ENCODE results near the gene OTUB1.

The OTUB1 gene

DNA sequence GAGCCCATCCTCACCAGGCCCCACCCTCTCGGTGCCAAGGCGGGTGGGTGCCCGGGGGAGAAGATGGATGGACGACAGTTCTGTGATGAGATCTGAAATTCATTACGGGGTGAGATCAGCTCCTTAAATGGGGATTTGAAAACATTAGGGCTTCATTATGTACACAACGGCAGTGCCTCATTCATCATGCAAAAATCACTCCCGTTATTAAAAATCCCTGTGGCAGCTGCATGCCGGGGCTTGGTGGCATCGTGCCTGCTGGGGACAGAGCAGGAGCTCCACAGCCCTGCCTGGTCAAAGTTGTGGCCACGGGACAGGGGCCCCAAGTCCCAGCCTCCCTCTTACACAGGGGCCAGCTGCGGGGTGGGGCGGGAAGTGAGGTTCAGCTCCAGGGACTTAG is 20.2 kb downstream of the OTUB1 start:
- no peak for DNase-seq (ENCODE audit: low read depth)
- H3K4me3 ChIP-seq (ENCODE audit: low read depth, low read length): no peak overlapping the region
- TF ChIP-seq, protein P1, sequence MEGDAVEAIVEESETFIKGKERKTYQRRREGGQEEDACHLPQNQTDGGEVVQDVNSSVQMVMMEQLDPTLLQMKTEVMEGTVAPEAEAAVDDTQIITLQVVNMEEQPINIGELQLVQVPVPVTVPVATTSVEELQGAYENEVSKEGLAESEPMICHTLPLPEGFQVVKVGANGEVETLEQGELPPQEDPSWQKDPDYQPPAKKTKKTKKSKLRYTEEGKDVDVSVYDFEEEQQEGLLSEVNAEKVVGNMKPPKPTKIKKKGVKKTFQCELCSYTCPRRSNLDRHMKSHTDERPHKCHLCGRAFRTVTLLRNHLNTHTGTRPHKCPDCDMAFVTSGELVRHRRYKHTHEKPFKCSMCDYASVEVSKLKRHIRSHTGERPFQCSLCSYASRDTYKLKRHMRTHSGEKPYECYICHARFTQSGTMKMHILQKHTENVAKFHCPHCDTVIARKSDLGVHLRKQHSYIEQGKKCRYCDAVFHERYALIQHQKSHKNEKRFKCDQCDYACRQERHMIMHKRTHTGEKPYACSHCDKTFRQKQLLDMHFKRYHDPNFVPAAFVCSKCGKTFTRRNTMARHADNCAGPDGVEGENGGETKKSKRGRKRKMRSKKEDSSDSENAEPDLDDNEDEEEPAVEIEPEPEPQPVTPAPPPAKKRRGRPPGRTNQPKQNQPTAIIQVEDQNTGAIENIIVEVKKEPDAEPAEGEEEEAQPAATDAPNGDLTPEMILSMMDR (IDR thresholded peaks at IDR 0.05; ENCODE audit: insufficient read depth, low read depth, low read length, missing control alignments): no peak

DNA sequence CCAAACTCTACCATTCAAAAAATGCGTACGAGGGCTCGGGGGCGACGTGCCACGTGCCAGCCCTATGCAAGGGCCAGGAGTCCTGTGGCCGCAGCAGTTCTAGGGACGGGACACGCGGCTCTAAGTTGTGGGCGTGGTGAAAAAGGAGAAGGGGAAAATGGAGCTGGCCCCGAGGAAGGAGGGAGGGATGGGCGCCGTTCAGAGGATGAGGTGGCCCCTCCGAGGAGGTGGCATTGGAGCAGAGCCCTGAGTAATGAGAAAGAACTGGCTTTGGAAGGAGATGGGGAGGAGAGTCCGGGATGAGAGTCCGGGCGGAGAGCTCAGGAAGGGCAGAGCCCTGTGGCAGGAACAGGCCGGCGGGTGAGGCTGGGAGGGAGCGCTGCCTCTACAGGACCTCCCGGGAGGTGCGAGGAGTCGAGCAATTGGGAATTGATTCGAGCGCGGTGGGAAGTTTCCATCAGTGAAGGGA is 21.0 kb downstream of the OTUB1 start:
- TF ChIP-seq, protein P1 (IDR thresholded peaks at IDR 0.05; ENCODE audit: insufficient read depth, low read depth, low read length, missing control alignments): no peak
- H3K4me3 ChIP-seq (ENCODE audit: low read depth, low read length): no peak overlapping the region
- no peak for DNase-seq (ENCODE audit: low read depth)

DNA sequence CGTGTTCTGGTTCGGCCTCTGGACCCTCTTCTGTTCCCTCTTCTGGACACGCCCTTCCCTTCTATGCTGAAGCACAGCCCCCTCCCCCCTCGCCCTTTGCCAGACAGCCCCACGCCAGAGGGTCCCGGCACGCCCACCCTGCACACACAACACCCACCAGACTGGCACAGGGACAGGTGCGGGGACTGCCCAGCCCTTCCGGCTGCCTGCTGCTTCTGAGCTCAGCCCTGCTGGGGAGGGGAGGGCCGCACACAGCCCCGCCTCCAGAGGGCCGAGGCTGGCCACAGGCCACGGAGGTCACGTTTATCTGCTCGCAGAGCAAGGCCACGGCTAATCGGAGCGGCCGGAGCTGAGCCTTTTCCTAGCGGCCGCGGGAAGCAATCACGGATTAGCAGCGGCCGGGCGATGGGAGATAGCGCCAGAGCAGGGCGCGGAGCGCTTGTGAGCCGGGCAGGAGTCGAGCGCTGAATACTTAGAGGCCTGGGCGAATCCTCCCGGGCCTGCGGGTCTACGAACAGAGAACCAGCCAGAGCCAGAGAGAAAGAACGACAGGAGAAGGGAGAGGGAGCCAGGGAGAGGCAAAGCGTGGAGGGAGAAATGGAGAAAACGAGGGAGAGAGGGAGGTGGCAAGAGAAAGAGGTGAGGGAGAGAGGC is 21.5 kb downstream of the OTUB1 start:
- TF ChIP-seq, protein P1 (IDR thresholded peaks at IDR 0.05; ENCODE audit: insufficient read depth, low read depth, low read length, missing control alignments): no peak
- DNase-seq (ENCODE audit: low read depth): no peak
- no peak overlapping the region for H3K4me3 ChIP-seq (ENCODE audit: low read depth, low read length)

DNA sequence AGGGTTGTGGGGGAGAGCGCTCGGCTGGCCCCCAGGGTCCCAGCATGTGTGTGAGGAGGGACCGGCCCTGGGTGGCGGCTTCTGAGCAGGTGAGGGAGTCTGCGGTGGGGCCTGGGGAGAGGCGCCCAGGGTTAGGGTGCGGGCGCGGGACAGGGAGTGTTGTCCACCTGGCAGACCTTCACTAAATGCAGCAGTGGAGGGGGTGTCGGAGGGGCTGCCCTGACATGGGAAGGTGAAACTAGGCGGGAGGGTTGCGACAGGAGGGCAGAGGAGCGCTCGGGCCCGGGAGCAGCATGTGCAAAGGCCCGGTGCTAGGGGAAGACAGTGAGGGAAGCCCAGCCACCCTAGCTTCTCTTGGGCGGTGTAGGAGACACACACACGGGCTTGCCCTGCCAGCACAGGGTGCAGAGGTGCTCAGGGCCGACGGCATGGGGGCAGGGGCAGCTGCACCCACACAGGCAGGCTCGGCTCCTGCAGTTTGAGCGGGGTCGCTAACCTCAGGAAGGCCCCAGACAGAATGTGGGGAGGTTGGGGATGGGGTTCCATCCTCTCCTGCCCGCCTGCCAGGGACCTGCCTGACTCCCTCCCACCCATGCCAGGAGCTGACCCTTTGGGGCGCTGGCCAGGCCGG is 22.2 kb downstream of the OTUB1 start:
- TF ChIP-seq, protein P1 (IDR thresholded peaks at IDR 0.05; ENCODE audit: insufficient read depth, low read depth, low read length, missing control alignments): no peak

DNA sequence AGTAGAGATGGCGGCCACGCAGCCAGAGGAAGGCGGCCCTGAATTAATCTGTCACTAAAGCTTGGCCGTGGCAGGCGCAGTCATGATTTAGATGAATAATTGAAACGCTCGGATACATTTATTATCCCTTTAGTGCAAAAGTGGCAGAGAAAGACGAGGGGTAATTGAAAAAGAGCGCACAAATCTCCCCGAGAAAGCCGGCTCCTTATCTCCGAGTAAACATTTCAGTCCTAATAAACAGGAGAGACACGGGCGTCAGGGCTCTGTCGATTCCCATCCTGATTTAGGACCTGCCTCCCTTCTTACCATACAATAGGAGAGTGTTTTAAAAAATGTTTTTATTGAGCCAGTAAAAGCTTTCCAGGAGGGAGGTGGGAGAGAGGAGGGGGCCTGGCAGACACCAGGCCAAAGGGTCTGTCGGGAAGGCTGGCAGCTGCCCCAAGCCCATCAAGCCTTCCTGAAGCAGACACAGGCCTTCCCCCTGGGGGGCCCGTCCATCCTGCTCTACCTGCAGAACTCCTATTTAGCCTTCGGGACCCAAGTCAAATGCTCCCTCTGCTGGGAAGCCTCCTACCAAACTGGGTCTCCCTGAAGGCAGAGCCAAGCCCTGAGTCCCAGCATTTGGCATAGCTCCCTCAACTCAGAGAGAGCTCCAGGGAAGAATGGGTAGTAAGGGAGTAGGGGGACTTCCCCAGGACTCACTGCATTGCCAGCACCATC is 22.8 kb downstream of the OTUB1 start:
- no peak for DNase-seq (ENCODE audit: low read depth)
- TF ChIP-seq, protein P1 (IDR thresholded peaks at IDR 0.05; ENCODE audit: insufficient read depth, low read depth, low read length, missing control alignments): no peak

More for the DNA sequence above, 22.2 kb downstream of the OTUB1 start:
- H3K4me3 ChIP-seq (ENCODE audit: low read depth, low read length): no peak overlapping the region
- DNase-seq (ENCODE audit: low read depth): no peak

DNA sequence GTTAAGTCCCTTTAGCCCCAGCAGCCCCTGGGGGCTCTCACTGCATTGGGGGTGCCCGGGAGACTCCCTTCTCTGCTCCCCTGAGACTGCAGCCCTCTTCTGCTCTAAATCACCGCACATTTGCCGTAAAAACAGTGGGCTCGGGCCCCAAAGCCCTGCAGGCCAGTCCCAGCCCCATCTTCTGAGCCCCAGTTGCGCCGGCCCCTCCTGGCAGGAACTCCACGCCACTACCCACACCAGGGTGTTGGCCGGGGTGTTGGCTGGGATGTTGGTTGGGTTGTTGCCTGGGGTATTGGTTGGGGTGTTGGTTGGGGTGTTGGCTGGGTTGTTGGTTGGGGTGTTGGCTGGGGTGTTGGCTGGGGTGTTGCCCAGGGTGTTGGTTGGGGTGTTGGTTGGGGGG is 23.5 kb downstream of the OTUB1 start:
- H3K4me3 ChIP-seq (ENCODE audit: low read depth, low read length): no peak overlapping the region
- no peak for DNase-seq (ENCODE audit: low read depth)
- TF ChIP-seq, protein P1 (IDR thresholded peaks at IDR 0.05; ENCODE audit: insufficient read depth, low read depth, low read length, missing control alignments): no peak

More for the DNA sequence above, 22.8 kb downstream of the OTUB1 start:
- H3K4me3 ChIP-seq (ENCODE audit: low read depth, low read length): no peak overlapping the region
